ENCODE data around the gene PCP4.

PCP4 gene

GRCh38 chr21:39855595-39855994 is 11.6 kb upstream of the PCP4 start:
- Histone ChIP-seq H3K9me3 (ENCODE audit: insufficient read depth, low read length, severe bottlenecking) (no peaks in the 10 kb centered on the region), H3K4me1 (ENCODE audit: insufficient read depth, low read length) (no peaks in the 10 kb centered on the region), H3K27me3 (ENCODE audit: insufficient read depth, low read length, poor library complexity) (no peaks in the 10 kb centered on the region), H2AFZ (ENCODE audit: low read depth, low read length) (no peak overlapping the region), H3K27ac (ENCODE audit: low read length) (no peak overlapping the region), H3K4me3 (ENCODE audit: low read depth in 1 of 2, low read length in 2 of 2) (no peak overlapping the region), H3K36me3 (ENCODE audit: insufficient read depth, low read length) (no peaks in the 10 kb centered on the region), H3K79me2 (ENCODE audit: insufficient read depth, low read length) (no peaks in the 10 kb centered on the region), H3K4me2 (ENCODE audit: insufficient read depth, low read length) (no peak overlapping the region), H3K9ac (ENCODE audit: low read depth, low read length) (no peak overlapping the region), H4K20me1 (ENCODE audit: insufficient read depth, low read length) (no peaks in the 10 kb centered on the region)
- no peak for DNase-seq
- no peak for ATAC-seq (ENCODE audit: insufficient read depth, low read depth)
- TF ChIP-seq CTCF (IDR thresholded peaks at IDR 0.05; ENCODE audit: borderline replicate concordance, extremely low read depth, low read length, poor library complexity, severe bottlenecking) = no peak
- no peak for TF ChIP-seq EZH2 (IDR thresholded peaks at IDR 0.05; ENCODE audit: borderline replicate concordance, low read depth, low read length, severe bottlenecking)

GRCh38 chr21:39860600-39860999 is 6.6 kb upstream of the PCP4 start:
- Histone ChIP-seq H3K9me3 (ENCODE audit: insufficient read depth, low read length, severe bottlenecking) (no peaks in the 10 kb centered on the region), H3K27ac (ENCODE audit: low read length) (no peak overlapping the region), H2AFZ (ENCODE audit: low read depth, low read length) (no peak overlapping the region), H3K36me3 (ENCODE audit: insufficient read depth, low read length) (no peaks in the 10 kb centered on the region), H3K27me3 (ENCODE audit: insufficient read depth, low read length, poor library complexity) (peaks cover 4% of the 10 kb centered on the region), H3K9ac (ENCODE audit: low read depth, low read length) (no peak overlapping the region), H3K4me1 (ENCODE audit: insufficient read depth, low read length) (no peaks in the 10 kb centered on the region), H4K20me1 (ENCODE audit: insufficient read depth, low read length) (no peaks in the 10 kb centered on the region), H3K4me3 (ENCODE audit: low read depth in 1 of 2, low read length in 2 of 2) (no peak overlapping the region), H3K79me2 (ENCODE audit: insufficient read depth, low read length) (no peaks in the 10 kb centered on the region), H3K4me2 (ENCODE audit: insufficient read depth, low read length) (no peak overlapping the region)
- DNase-seq (no peak), ATAC-seq (ENCODE audit: insufficient read depth, low read depth) (no peak)
- TF ChIP-seq CTCF (IDR thresholded peaks at IDR 0.05; ENCODE audit: borderline replicate concordance, extremely low read depth, low read length, poor library complexity, severe bottlenecking) = no peak
- no peak for TF ChIP-seq EZH2 (IDR thresholded peaks at IDR 0.05; ENCODE audit: borderline replicate concordance, low read depth, low read length, severe bottlenecking)

- TF ChIP-seq CTCF (IDR thresholded peaks at IDR 0.05; ENCODE audit: borderline replicate concordance, extremely low read depth, low read length, poor library complexity, severe bottlenecking) (no peak), EZH2 (IDR thresholded peaks at IDR 0.05; ENCODE audit: borderline replicate concordance, low read depth, low read length, severe bottlenecking) (no peak)
- no peaks in the 10 kb centered on the region for H3K36me3 ChIP-seq (ENCODE audit: insufficient read depth, low read length)
- no peak overlapping the region for H3K4me3 ChIP-seq (ENCODE audit: low read depth in 1 of 2, low read length in 2 of 2)
- H3K79me2 ChIP-seq (ENCODE audit: insufficient read depth, low read length) = no peaks in the 10 kb centered on the region
- no peaks in the 10 kb centered on the region for H4K20me1 ChIP-seq (ENCODE audit: insufficient read depth, low read length)
- no peak for ATAC-seq (ENCODE audit: insufficient read depth, low read depth)
- no peak overlapping the region for H2AFZ ChIP-seq (ENCODE audit: low read depth, low read length)
- H3K9me3 ChIP-seq (ENCODE audit: insufficient read depth, low read length, severe bottlenecking) = no peaks in the 10 kb centered on the region
- H3K9ac ChIP-seq (ENCODE audit: low read depth, low read length) = no peak overlapping the region
- peaks cover 4% of the 10 kb centered on the region for H3K27me3 ChIP-seq (ENCODE audit: insufficient read depth, low read length, poor library complexity)
- no peak overlapping the region for H3K27ac ChIP-seq (ENCODE audit: low read length)
- H3K4me2 ChIP-seq (ENCODE audit: insufficient read depth, low read length) = no peak overlapping the region
- DNase-seq = no peak
- no peaks in the 10 kb centered on the region for H3K4me1 ChIP-seq (ENCODE audit: insufficient read depth, low read length)
Observed at GRCh38 chr21:39863111-39863510, 4.1 kb upstream of the PCP4 start.

GRCh38 chr21:39866093-39866492 is 1.1 kb upstream of the PCP4 start:
- no peak for DNase-seq
- H3K4me3 ChIP-seq (ENCODE audit: low read depth in 1 of 2, low read length in 2 of 2) = no peak overlapping the region
- H3K4me1 ChIP-seq (ENCODE audit: insufficient read depth, low read length) = no peaks in the 10 kb centered on the region
- H3K9ac ChIP-seq (ENCODE audit: low read depth, low read length) = no peak overlapping the region
- peaks cover 10% of the 10 kb centered on the region for H3K27me3 ChIP-seq (ENCODE audit: insufficient read depth, low read length, poor library complexity)
- H3K27ac ChIP-seq (ENCODE audit: low read length) = no peak overlapping the region
- H3K9me3 ChIP-seq (ENCODE audit: insufficient read depth, low read length, severe bottlenecking) = no peaks in the 10 kb centered on the region
- H3K36me3 ChIP-seq (ENCODE audit: insufficient read depth, low read length) = no peaks in the 10 kb centered on the region
- no peaks in the 10 kb centered on the region for H4K20me1 ChIP-seq (ENCODE audit: insufficient read depth, low read length)
- no peak for ATAC-seq (ENCODE audit: insufficient read depth, low read depth)
- H3K4me2 ChIP-seq (ENCODE audit: insufficient read depth, low read length) = no peak overlapping the region
- H3K79me2 ChIP-seq (ENCODE audit: insufficient read depth, low read length) = no peaks in the 10 kb centered on the region
- H2AFZ ChIP-seq (ENCODE audit: low read depth, low read length) = no peak overlapping the region
- TF ChIP-seq EZH2 (IDR thresholded peaks at IDR 0.05; ENCODE audit: borderline replicate concordance, low read depth, low read length, severe bottlenecking) (no peak), CTCF (IDR thresholded peaks at IDR 0.05; ENCODE audit: borderline replicate concordance, extremely low read depth, low read length, poor library complexity, severe bottlenecking) (no peak)

All from DND-41 (cell line).